ENCODE data around the gene MGAT4C.

GRCh38 chr12:86283620-86284019 is 27.4 kb upstream of the MGAT4C start:
- TF ChIP-seq CTCF (conservative IDR thresholded peaks at IDR 0.05; ENCODE audit: low read depth, low read length): no peak
- TF ChIP-seq EZH2 (IDR thresholded peaks at IDR 0.05; ENCODE audit: low read length, unreplicated experiment): no peak
- TF ChIP-seq EZH2phosphoT487 (IDR thresholded peaks at IDR 0.05; ENCODE audit: borderline replicate concordance, low read length): no peak

Measured in PC-3 (cell line).